ENCODE results near the gene ARID2.

DNA sequence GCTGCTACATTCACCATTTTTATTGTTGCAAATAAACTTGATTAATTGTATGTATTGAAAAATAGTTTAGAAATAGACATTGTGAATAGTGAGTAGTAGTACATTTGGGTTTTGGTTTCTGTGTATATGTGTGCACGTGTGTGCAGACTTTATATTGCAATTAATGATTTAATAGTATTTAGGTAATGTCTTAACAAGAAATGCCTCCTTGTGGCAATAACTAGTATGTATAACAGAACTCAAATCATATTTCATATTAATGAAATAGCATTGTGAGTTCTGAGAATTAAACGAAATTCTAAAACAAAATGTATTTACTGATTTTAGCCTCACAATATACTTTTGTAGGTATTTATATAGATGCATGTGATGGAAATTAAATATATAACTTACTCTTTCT lies 160.8 kb downstream of the ARID2 start:
- TF ChIP-seq, protein P1, sequence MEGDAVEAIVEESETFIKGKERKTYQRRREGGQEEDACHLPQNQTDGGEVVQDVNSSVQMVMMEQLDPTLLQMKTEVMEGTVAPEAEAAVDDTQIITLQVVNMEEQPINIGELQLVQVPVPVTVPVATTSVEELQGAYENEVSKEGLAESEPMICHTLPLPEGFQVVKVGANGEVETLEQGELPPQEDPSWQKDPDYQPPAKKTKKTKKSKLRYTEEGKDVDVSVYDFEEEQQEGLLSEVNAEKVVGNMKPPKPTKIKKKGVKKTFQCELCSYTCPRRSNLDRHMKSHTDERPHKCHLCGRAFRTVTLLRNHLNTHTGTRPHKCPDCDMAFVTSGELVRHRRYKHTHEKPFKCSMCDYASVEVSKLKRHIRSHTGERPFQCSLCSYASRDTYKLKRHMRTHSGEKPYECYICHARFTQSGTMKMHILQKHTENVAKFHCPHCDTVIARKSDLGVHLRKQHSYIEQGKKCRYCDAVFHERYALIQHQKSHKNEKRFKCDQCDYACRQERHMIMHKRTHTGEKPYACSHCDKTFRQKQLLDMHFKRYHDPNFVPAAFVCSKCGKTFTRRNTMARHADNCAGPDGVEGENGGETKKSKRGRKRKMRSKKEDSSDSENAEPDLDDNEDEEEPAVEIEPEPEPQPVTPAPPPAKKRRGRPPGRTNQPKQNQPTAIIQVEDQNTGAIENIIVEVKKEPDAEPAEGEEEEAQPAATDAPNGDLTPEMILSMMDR (IDR thresholded peaks at IDR 0.05 in 2 of 3, conservative IDR thresholded peaks at IDR 0.05 in 1 of 3; ENCODE audit: control insufficient read depth in 2 of 3, extremely low read depth in 1 of 3, insufficient read depth in 1 of 3, low read depth in 3 of 3, low read length in 3 of 3), result no peak
- TF ChIP-seq FOS (IDR thresholded peaks at IDR 0.05; ENCODE audit: borderline replicate concordance, extremely low read depth, insufficient read length), result no peak
